Measurements from ENCODE around the gene NDUFAF5. TPM values are rescaled to one million over a fixed set of nuclear protein-coding genes. Genes with fewer than 3 reads are reported as not detected.

NDUFAF5 gene
- total and polyA plus RNA-seq, 11 donors: 34.7 to 72.3 (median 55.5) TPM

DNA sequence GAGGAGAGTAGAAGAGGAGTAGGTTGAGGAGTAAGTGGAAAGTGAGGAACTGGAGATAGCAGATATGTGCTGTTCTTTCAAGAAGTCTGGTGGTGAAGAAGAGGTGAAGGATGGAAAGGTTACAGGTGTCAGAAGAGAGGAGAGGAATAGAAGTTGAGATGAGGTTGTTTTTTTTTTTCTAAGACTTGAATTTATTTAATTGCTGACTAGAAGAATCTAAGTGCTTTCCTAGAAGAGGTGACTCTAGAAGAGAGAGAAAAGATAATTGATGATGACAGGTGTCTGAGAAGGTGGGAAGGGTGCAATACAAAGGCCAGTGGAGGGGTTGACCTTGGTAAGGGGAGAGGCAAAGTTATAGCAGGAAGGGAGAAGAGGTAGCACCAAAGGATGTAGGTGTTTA is 25.6 kb downstream of the NDUFAF5 start:
- no peak overlapping the region for H3K27ac ChIP-seq
- TF ChIP-seq, protein P1, sequence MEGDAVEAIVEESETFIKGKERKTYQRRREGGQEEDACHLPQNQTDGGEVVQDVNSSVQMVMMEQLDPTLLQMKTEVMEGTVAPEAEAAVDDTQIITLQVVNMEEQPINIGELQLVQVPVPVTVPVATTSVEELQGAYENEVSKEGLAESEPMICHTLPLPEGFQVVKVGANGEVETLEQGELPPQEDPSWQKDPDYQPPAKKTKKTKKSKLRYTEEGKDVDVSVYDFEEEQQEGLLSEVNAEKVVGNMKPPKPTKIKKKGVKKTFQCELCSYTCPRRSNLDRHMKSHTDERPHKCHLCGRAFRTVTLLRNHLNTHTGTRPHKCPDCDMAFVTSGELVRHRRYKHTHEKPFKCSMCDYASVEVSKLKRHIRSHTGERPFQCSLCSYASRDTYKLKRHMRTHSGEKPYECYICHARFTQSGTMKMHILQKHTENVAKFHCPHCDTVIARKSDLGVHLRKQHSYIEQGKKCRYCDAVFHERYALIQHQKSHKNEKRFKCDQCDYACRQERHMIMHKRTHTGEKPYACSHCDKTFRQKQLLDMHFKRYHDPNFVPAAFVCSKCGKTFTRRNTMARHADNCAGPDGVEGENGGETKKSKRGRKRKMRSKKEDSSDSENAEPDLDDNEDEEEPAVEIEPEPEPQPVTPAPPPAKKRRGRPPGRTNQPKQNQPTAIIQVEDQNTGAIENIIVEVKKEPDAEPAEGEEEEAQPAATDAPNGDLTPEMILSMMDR (IDR thresholded peaks at IDR 0.05): no peak
- no peak for TF ChIP-seq POLR2A (IDR thresholded peaks at IDR 0.05)
- no peak for ATAC-seq
- H3K4me3 ChIP-seq: no peak overlapping the region
- peaks cover 0 to 100% (median 98%) of the 10 kb centered on the region in 9 donors for H3K36me3 ChIP-seq
- DNase-seq: no peak
- intact Hi-C loops (cut with DNase I): no loop called here
- no peaks in the 10 kb centered on the region for H3K9me3 ChIP-seq
- no peaks in the 10 kb centered on the region for H3K27me3 ChIP-seq
- peaks cover 0 to 12% (median 0%) of the 10 kb centered on the region in 12 donors for H3K4me1 ChIP-seq

DNA sequence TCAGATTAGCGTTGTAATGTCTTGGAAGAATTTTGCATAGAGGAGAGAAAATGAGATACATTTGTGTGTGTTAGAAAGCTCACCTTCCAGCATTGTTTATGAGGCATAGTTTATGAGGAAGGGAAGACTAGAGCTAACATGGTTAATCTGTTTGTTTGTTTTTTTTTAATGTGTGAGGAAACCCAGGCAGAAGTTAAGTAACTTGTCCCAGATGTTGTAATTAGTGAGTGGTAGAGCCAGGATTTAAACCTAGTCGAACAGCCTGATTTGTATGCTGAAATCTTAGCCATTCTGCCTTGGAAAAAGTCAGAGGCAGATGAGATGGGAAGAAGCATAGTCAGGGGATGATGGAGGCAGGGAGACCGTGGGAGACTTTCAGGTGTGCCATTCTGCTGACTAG is 29.1 kb downstream of the NDUFAF5 start:
- Histone ChIP-seq H3K4me3 (no peak overlapping the region), H3K27me3 (no peaks in the 10 kb centered on the region), H3K4me1 (peaks cover 0 to 9% (median 0%) of the 10 kb centered on the region in 12 donors), H3K36me3 (peaks cover 0 to 100% (median 99%) of the 10 kb centered on the region in 9 donors), H3K9me3 (no peaks in the 10 kb centered on the region), H3K27ac (no peak overlapping the region)
- DNase-seq (no peak), ATAC-seq (no peak)
- intact Hi-C loops (cut with DNase I): no loop called here
- TF ChIP-seq POLR2A (IDR thresholded peaks at IDR 0.05): no peak
- TF ChIP-seq, protein P1 (IDR thresholded peaks at IDR 0.05): no peak
- WGBS, 4 donors: 69 to 88% (median 80%) methylated on average over 3 of the region's 3 CpGs

DNA sequence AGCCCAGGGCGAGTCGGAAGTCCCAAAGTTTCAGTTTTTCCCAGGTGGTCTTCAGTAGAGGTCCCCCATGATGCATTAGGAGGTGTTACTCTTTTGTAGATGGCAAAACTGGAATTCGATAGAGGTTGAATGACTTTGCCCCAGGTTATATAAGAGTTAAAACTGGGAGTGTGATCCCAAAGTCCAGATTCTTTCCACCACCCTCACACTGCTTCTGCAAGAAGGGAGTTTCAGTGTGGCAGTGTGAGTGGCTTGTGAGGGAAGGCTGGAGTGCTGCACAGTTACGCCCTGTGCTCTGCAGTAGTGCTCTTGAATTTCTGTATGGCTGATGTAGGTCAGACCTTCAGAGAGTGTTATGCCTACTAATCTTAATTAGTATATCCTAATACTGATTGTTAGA is 29.8 kb downstream of the NDUFAF5 start:
- H3K9me3 ChIP-seq: no peaks in the 10 kb centered on the region
- WGBS, 4 donors: 66 to 89% (median 85%) methylated on average over 4 of the region's 4 CpGs
- TF ChIP-seq POLR2A (IDR thresholded peaks at IDR 0.05): no peak
- TF ChIP-seq, protein P1 (IDR thresholded peaks at IDR 0.05): no peak
- intact Hi-C loops (cut with DNase I): no loop called here
- H3K27ac ChIP-seq: no peak overlapping the region
- ATAC-seq (peak in 1 of 4 donors; percentile 23), DNase-seq (no peak)
- peaks cover 0 to 2% (median 0%) of the 10 kb centered on the region in 12 donors for H3K4me1 ChIP-seq
- H3K27me3 ChIP-seq: no peaks in the 10 kb centered on the region
- H3K36me3 ChIP-seq: peaks cover 0 to 98% (median 92%) of the 10 kb centered on the region in 9 donors
- H3K4me3 ChIP-seq: no peak overlapping the region

DNA sequence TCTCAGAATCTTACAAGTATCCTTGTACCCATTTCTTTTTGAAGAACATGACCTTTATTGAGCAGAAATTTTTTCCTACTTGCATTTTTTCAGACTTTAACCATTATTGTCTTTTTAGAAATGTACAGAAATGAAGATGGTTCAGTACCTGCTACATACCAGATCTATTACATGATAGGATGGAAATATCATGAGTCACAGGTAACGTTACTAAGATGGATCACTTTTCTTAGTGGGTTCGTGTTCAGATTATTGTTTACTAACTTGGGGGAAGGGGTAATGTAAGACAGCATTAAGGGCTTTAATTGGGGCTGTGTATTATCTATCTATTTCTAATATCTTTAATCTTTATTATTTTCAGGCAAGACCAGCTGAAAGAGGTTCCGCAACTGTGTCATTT is 31.9 kb downstream of the NDUFAF5 start:
- H3K27ac ChIP-seq: no peak overlapping the region
- no peaks in the 10 kb centered on the region for H3K27me3 ChIP-seq
- peaks cover 0 to 78% (median 71%) of the 10 kb centered on the region in 9 donors for H3K36me3 ChIP-seq
- H3K9me3 ChIP-seq: peaks cover 0 to 8% (median 0%) of the 10 kb centered on the region in 12 donors
- TF ChIP-seq, protein P1 (IDR thresholded peaks at IDR 0.05): no peak
- no peak for TF ChIP-seq POLR2A (IDR thresholded peaks at IDR 0.05)
- no peaks in the 10 kb centered on the region for H3K4me1 ChIP-seq
- H3K4me3 ChIP-seq: no peak overlapping the region
- DNase-seq (no peak), ATAC-seq (no peak)
- 85 to 88% (median 86%) methylated on average over 3 of the region's 3 CpGs for WGBS, 4 donors
- intact Hi-C loops (cut with DNase I): loop anchor here in 1 of 10 donors (2.0 kb wide), 1 partner anchor 238 kb away; no protein-coding TSS in a partner anchor

Data from heart left ventricle (tissue), 16 donors.